ENCODE measurements around the gene LMOD3.
A peak's percentile ranks its signal among the peaks of the same experiment; 100 is the strongest.

Gene LMOD3

DNA sequence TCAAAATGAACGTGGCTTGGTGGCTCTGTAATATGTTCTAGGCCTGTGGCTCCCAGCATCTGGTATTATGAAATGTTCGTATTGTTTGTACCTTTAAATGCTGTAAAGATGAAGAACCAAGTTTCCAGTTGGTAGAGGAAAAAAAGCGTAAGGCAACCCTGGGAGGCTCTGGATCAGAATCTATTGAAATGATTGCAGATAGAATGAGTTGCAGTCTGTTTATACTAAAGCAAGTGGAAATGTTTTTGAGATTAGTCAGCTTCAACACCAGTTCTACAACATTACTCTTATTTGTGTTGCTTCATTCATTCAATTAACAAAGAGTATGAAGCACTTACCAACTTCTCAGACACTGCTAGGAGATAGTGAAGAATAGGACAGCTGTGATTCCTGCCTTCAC lies 32.4 kb downstream of the LMOD3 start:
- H3K4me3 ChIP-seq (ENCODE audit: low read length) = no peak overlapping the region
- 0 out of 2 replicates have a peak, but pooled peaks cover 4% of the 10 kb centered on the region for H3K27me3 ChIP-seq (ENCODE audit: insufficient read depth, low read length)
- H3K27ac ChIP-seq (ENCODE audit: low read length) = no peak overlapping the region
- H3K36me3 ChIP-seq (ENCODE audit: insufficient read depth, low read depth, low read length) = no peaks in the 10 kb centered on the region
- H3K9ac ChIP-seq (ENCODE audit: low read depth, low read length) = no peak overlapping the region
- no peaks in the 10 kb centered on the region for H3K9me3 ChIP-seq (ENCODE audit: insufficient read depth, low read depth, low read length)
- H3K4me1 ChIP-seq (ENCODE audit: insufficient read depth, low read length) = peaks cover 24% of the 10 kb centered on the region

DNA sequence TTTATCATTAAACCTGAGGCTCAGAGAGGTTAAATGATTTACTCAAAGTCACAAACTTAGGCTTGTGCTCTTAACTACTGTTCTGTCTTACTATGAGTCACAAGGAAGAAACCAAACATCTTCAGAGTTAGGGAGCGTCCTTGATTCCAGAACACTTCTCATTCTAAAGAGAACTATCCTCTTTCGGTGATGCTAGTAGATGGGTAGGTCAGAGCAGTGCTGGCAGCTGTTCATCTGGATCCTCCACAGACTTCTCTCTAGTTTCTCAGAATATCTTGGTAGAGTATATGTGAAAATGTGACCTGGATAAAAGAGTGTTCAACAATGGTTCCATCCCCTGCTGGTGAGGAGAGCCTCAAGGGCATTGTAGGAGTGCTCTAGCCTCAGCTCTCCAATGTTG lies 34.3 kb downstream of the LMOD3 start:
- H3K9ac ChIP-seq (ENCODE audit: low read depth, low read length) = no peak overlapping the region
- no peaks in the 10 kb centered on the region for H3K9me3 ChIP-seq (ENCODE audit: insufficient read depth, low read depth, low read length)
- no peak overlapping the region for H3K4me3 ChIP-seq (ENCODE audit: low read length)
- H3K27me3 ChIP-seq (ENCODE audit: insufficient read depth, low read length) = 0 out of 2 replicates have a peak, but pooled peaks cover 4% of the 10 kb centered on the region
- peaks cover 30% of the 10 kb centered on the region for H3K4me1 ChIP-seq (ENCODE audit: insufficient read depth, low read length)
- H3K36me3 ChIP-seq (ENCODE audit: insufficient read depth, low read depth, low read length) = no peaks in the 10 kb centered on the region
- no peak overlapping the region for H3K27ac ChIP-seq (ENCODE audit: low read length)

DNA sequence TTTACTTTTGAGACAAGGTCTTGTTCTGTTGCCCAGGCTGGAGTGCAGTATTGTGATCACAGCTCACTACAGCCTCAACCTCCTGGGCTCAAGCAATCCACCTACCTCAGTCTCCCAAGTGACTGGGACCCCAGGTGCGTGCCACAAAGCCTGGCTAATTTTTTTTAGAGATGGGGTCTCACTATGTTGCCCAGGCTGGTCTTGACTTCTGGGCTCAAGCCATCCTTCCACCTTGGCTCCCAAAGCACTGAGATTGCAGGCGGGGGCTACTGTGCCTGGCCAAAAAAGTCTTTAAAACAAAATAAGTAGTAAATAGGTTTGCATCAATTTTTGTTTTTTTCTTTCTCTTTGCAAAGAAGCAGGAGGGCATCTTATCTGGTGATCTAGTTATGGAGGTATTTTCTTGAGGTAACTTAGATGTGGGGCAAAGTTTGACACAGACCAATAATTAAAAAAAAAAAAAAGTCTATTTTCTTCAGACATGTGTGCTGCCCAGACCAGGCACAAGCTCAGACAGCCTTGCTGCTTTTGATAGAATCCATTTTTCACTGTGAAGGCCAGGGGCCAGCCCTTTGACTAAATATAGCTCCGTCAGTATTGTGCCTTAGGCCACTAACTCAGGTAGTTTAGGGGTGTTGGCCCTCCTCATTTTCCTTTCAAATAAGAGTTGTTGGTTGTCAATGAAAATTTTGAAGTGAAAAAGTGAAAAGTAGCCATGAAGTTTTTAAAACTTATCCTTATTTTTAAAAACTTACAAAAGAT lies 35.2 kb downstream of the LMOD3 start:
- Histone ChIP-seq H3K4me3 (ENCODE audit: low read length) (no peak overlapping the region), H3K27me3 (ENCODE audit: insufficient read depth, low read length) (0 out of 2 replicates have a peak, but pooled peaks cover 4% of the 10 kb centered on the region), H3K9ac (ENCODE audit: low read depth, low read length) (no peak overlapping the region), H3K4me1 (ENCODE audit: insufficient read depth, low read length) (peaks cover 30% of the 10 kb centered on the region), H3K27ac (ENCODE audit: low read length) (no peak overlapping the region), H3K36me3 (ENCODE audit: insufficient read depth, low read depth, low read length) (no peaks in the 10 kb centered on the region), H3K9me3 (ENCODE audit: insufficient read depth, low read depth, low read length) (no peaks in the 10 kb centered on the region)

DNA sequence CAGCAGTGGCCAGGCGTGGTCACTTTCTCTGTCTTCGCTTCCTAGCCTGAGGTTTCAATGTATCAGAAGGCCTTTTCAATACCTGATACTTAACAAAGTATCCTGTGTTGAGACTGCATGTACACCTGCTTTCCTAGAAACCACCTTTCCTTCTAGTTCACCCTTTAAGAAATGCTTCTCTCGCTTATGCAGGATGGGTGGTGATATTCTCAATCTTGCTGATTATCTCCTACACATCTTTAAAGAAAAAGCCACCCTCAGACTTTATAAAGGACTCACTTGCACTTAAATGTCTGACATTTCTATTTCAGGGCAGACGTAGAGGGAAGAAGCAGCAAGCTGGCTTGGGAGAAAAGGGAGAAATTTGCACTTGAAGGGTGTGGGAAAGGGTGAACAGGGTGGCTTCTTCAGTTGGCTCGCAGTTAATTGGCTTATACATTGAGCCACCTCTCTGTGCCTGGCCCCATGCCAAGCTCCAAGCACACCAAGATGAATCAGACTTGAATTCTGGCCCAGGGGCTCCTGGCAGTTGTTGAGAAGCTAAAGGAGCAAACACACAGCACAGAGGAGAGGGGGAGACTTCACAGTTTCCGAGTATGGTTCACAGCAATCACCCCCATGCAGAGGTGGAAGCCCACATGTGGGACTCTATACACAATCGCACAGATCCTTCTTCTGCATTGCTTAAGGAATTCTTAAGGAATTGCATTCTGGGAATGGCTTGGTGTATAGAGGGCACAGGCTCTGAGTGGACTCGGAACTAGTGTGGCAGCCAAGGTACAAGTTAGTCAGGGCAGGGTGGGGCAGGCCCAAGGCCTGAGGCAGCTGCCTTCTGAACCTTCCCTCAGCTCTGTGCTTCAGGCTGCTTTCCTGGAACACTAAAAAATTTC lies 36.3 kb downstream of the LMOD3 start:
- Histone ChIP-seq H3K36me3 (ENCODE audit: insufficient read depth, low read depth, low read length) (no peaks in the 10 kb centered on the region), H3K9me3 (ENCODE audit: insufficient read depth, low read depth, low read length) (no peaks in the 10 kb centered on the region), H3K4me1 (ENCODE audit: insufficient read depth, low read length) (peaks cover 26% of the 10 kb centered on the region), H3K27ac (ENCODE audit: low read length) (no peak overlapping the region), H3K4me3 (ENCODE audit: low read length) (peak overlapping the region; percentile 81), H3K27me3 (ENCODE audit: insufficient read depth, low read length) (0 out of 2 replicates have a peak, but pooled peaks cover 4% of the 10 kb centered on the region), H3K9ac (ENCODE audit: low read depth, low read length) (peak overlapping the region; percentile 76; the same call in 1 of the 2 replicates)

DNA sequence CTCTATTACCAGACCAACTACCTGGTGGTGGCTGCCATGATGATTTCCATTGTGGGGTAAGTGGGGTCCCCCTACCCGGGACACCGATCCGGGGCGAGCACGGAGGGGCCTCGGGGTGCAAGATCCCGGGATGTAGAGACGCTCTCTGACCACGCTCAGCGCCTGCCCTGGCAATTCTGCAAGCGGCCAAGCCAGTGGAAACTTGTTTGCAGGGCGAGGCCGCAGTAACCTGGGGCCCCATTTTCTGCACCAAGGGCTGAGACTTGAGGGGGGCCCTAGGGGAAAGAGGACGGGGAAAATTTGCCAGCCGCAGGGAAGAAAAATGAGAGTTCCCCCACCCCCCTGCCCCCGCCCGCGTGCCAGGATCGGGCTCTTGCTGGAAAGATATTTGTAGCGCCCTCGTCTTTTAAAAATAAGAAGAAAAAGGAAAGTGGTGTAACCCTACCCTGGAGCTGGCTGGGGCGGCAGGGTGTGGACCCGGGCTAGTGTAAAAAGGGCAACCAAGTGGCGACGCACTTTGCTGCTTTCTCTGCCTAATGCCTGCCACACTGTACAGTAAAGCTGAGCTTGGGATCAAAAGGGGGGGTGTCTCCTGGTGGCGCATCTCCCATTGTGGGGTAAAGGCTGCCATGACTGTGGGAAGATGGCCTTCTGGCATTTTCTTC lies 37.1 kb downstream of the LMOD3 start:
- peak overlapping the region; percentile 81 for H3K4me3 ChIP-seq (ENCODE audit: low read length)
- H3K9me3 ChIP-seq (ENCODE audit: insufficient read depth, low read depth, low read length) = no peaks in the 10 kb centered on the region
- H3K27ac ChIP-seq (ENCODE audit: low read length) = no peak overlapping the region
- H3K9ac ChIP-seq (ENCODE audit: low read depth, low read length) = peak overlapping the region; percentile 76; the same call in 1 of the 2 replicates
- H3K36me3 ChIP-seq (ENCODE audit: insufficient read depth, low read depth, low read length) = no peaks in the 10 kb centered on the region
- 0 out of 2 replicates have a peak, but pooled peaks cover 4% of the 10 kb centered on the region for H3K27me3 ChIP-seq (ENCODE audit: insufficient read depth, low read length)
- peaks cover 30% of the 10 kb centered on the region for H3K4me1 ChIP-seq (ENCODE audit: insufficient read depth, low read length)

DNA sequence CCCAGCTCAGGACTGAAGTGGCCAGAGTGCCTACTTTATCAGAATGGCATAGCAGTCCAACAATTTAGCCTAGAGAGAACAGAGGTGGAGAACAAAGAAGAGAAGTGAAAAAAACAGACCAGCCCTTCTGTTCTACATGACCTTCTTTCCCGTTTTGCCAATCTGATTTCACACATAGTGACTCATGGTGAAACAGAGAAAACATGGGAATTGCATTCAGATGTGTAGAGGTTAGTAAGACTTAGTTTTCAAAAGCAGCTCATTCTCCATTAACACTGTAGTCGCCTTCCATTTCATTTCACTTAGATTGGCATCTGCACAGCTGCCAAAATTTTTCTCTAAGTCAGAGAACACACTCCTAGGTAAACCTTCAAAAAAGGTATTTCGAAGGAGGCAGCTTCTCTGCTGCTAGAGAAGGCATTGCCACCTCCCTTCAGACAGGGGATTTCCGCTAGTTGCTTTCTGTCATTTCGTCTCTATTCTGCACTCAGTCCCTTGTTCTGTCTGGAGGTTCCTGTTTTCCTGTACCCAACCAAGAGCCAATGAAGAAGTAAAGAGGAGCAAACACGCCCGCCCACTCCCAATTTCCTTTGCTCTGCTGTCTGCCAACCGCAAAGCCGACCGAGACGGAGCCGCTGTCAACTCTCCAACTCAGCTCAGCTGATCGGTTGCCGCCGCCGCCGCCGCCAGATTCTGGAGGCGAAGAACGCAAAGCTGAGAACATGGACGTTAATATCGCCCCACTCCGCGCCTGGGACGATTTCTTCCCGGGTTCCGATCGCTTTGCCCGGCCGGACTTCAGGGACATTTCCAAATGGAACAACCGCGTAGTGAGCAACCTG lies 37.8 kb downstream of the LMOD3 start, which contains the start of gene ARL6IP5:
ARL6IP5 (plus strand) TSS at position 612 of the 842 bp plus-strand sequence; CDS start at position 723, 111 bp downstream.
- H3K9me3 ChIP-seq (ENCODE audit: insufficient read depth, low read depth, low read length) = no peaks in the 10 kb centered on the region
- peak within 1 kb of the TSS; percentile 81 for H3K4me3 ChIP-seq (ENCODE audit: low read length)
- peak within 1 kb of the TSS; percentile 76; the same call in 1 of the 2 replicates for H3K9ac ChIP-seq (ENCODE audit: low read depth, low read length)
- H3K27ac ChIP-seq (ENCODE audit: low read length) = no peak within 1 kb of the TSS
- H3K4me1 ChIP-seq (ENCODE audit: insufficient read depth, low read length) = peaks cover 27% of the 10 kb centered on the region
- 0 out of 2 replicates have a peak, but pooled peaks cover 4% of the 10 kb centered on the region for H3K27me3 ChIP-seq (ENCODE audit: insufficient read depth, low read length)
- no peaks in the 10 kb centered on the region for H3K36me3 ChIP-seq (ENCODE audit: insufficient read depth, low read depth, low read length)

DNA sequence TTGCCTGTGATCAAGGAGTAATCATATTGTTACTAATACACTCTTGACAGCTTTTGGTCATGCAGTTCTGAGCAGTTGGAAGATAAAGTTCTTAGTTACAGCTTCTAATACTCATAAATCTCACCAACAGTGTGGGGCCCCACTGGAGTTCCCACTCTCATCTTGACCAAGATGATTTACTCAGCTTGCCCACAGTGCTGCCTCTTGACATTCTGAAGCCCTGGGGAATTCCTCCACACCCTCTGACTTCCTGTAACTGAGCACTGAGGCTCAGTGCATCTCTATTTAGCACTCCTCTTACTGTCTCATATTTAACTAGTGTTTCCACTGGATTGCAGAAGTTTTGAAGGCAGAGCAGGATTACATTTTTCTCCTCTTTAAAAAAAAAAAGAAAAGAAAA lies 39.6 kb downstream of the LMOD3 start:
- Histone ChIP-seq H3K36me3 (ENCODE audit: insufficient read depth, low read depth, low read length) (no peaks in the 10 kb centered on the region), H3K9ac (ENCODE audit: low read depth, low read length) (no peak overlapping the region), H3K4me1 (ENCODE audit: insufficient read depth, low read length) (peaks cover 26% of the 10 kb centered on the region), H3K4me3 (ENCODE audit: low read length) (no peak overlapping the region), H3K27me3 (ENCODE audit: insufficient read depth, low read length) (0 out of 2 replicates have a peak, but pooled peaks cover 4% of the 10 kb centered on the region), H3K9me3 (ENCODE audit: insufficient read depth, low read depth, low read length) (no peaks in the 10 kb centered on the region), H3K27ac (ENCODE audit: low read length) (no peak overlapping the region)

DNA sequence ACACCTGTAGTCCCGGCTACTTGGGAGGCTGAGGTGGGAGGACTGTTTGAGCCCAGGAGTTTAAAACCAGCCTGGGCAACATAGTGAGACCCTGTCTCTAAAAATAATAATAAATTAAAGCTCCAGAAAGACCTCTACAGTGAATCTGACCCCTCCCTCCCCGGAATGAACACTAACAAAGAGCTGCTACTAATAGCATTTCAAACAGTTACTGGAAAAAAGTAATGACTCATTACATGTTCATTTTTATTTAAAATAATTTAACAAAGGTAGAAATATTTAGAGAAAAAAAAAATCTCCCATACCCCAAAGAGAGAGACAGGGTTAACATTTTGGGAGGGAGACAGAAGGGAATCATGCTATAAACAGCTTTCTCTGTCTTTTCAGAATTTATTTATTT lies 40.0 kb downstream of the LMOD3 start:
- Histone ChIP-seq H3K4me1 (ENCODE audit: insufficient read depth, low read length) (peaks cover 26% of the 10 kb centered on the region), H3K9ac (ENCODE audit: low read depth, low read length) (no peak overlapping the region), H3K9me3 (ENCODE audit: insufficient read depth, low read depth, low read length) (no peaks in the 10 kb centered on the region), H3K27ac (ENCODE audit: low read length) (no peak overlapping the region), H3K27me3 (ENCODE audit: insufficient read depth, low read length) (0 out of 2 replicates have a peak, but pooled peaks cover 4% of the 10 kb centered on the region), H3K4me3 (ENCODE audit: low read length) (no peak overlapping the region), H3K36me3 (ENCODE audit: insufficient read depth, low read depth, low read length) (no peaks in the 10 kb centered on the region)

DNA sequence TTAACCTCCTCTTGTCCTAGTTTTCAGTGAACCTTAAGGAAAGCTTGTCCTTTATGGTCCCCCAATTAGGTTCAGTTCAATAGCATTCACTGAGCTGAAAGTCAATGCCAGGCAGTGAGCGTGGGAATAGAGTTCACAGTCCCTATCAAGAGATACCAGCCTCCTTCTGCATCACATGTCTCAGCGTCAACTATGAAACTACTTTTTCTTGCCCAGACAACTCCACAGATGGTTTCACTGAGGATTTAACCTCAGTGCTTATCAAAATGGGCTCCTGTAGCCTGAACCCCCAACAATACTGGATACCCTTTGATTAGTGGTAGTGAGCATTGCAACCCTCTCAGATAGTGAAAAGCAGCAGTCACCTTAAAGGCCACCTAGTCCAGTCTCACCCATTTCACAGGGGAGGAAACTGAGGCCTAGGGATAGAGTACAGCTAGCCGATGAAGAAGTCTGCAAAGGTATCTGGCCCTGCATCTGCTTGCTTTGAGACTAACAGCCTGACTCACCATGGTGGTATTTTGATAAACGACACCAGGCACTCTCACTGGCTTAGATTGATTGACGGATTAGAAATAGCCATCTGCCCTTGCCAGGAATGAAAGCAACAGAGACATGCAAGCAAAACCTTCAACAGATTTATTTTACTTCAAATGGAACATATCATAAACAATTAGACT lies 40.7 kb downstream of the LMOD3 start:
- no peak overlapping the region for H3K4me3 ChIP-seq (ENCODE audit: low read length)
- H3K4me1 ChIP-seq (ENCODE audit: insufficient read depth, low read length) = peaks cover 26% of the 10 kb centered on the region
- H3K27ac ChIP-seq (ENCODE audit: low read length) = no peak overlapping the region
- no peaks in the 10 kb centered on the region for H3K9me3 ChIP-seq (ENCODE audit: insufficient read depth, low read depth, low read length)
- no peaks in the 10 kb centered on the region for H3K36me3 ChIP-seq (ENCODE audit: insufficient read depth, low read depth, low read length)
- no peak overlapping the region for H3K9ac ChIP-seq (ENCODE audit: low read depth, low read length)
- H3K27me3 ChIP-seq (ENCODE audit: insufficient read depth, low read length) = 0 out of 2 replicates have a peak, but pooled peaks cover 4% of the 10 kb centered on the region

DNA sequence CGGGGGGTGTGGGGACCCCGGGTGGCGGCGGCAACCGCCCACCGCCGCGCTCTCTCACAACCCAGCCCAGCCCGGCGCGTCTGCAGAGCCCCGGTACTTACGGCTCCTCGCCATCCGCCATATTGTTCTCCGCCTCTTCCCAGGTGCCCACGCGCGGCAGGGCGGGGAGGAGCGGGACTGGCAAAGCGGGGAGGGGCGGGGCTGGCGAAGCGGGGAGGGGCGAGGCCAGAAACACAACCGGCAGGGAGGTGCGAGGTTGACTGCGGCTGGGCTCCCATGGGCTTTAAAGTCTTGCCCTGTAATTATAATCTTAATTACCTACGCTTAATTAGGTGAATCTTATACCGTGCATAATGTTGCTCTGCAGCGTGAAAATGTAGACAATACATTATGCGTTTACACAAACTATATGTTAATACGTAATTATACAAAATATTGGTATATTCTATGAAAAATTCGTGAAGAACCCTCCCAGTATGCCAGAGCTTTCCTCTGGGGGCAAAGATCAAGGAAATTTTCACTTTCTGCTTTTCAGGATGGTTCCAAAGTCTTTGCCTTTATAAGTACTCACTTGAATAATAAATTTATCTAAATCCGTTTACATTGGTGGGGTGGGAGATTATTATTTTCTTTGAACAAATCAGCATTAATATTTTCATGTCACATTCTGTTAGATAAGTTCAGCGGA lies 42.0 kb downstream of the LMOD3 start, which contains the start of gene UBA3:
UBA3 (minus strand) TSS at position 133 of the 688 bp plus-strand sequence; CDS start at position 121, 12 bp downstream.
- Histone ChIP-seq H3K27ac (ENCODE audit: low read length) (no peak within 1 kb of the TSS), H3K27me3 (ENCODE audit: insufficient read depth, low read length) (no peaks in the 10 kb centered on the region), H3K4me3 (ENCODE audit: low read length) (peak within 1 kb of the TSS; percentile 82), H3K9ac (ENCODE audit: low read depth, low read length) (peak within 1 kb of the TSS; percentile 75), H3K4me1 (ENCODE audit: insufficient read depth, low read length) (peaks cover 16% of the 10 kb centered on the region), H3K9me3 (ENCODE audit: insufficient read depth, low read depth, low read length) (no peaks in the 10 kb centered on the region), H3K36me3 (ENCODE audit: insufficient read depth, low read depth, low read length) (no peaks in the 10 kb centered on the region)
